Measurements from ENCODE around the gene CMKLR1. TPM values are rescaled to one million over a fixed set of nuclear protein-coding genes. Genes with fewer than 3 reads are reported as not detected.

CMKLR1 gene
- total and polyA plus RNA-seq, 9 donors, result 1.4 to 28.3 (median 3.1) TPM

GRCh38 chr12:108345716-108346633, 6.9 kb upstream of the CMKLR1 start:
- WGBS, 3 donors, result 41 to 58% (median 45%) methylated on average over 8 of the region's 8 CpGs
- H3K27me3 ChIP-seq, result no peaks in the 10 kb centered on the region
- no peak for DNase-seq
- no peak overlapping the region for H3K27ac ChIP-seq
- TF ChIP-seq POLR2A (IDR thresholded peaks at IDR 0.05) (no peak), CTCF (IDR thresholded peaks at IDR 0.05) (no peak), EP300 (IDR thresholded peaks at IDR 0.05) (no peak)
- intact Hi-C loops (cut with DNase I), result no loop called here
- no peaks in the 10 kb centered on the region for H3K9me3 ChIP-seq
- no peaks in the 10 kb centered on the region for H3K4me1 ChIP-seq (ENCODE audit: insufficient read depth)
- H3K36me3 ChIP-seq, result no peaks in the 10 kb centered on the region
- no peak overlapping the region for H3K4me3 ChIP-seq

GRCh38 chr12:108342985-108343384, 3.9 kb upstream of the CMKLR1 start:
- Histone ChIP-seq H3K36me3 (no peaks in the 10 kb centered on the region), H3K27ac (no peak overlapping the region), H3K4me3 (no peak overlapping the region), H3K27me3 (no peaks in the 10 kb centered on the region), H3K4me1 (ENCODE audit: insufficient read depth) (no peaks in the 10 kb centered on the region), H3K9me3 (no peaks in the 10 kb centered on the region)
- TF ChIP-seq CTCF (IDR thresholded peaks at IDR 0.05), result no peak
- TF ChIP-seq EP300 (IDR thresholded peaks at IDR 0.05), result no peak
- TF ChIP-seq POLR2A (IDR thresholded peaks at IDR 0.05), result no peak
- intact Hi-C loops (cut with DNase I), result no loop called here
- DNase-seq, result no peak
- WGBS, 3 donors, result 45 to 53% (median 52%) methylated on average over 5 of the region's 5 CpGs

- no peak overlapping the region for H3K27ac ChIP-seq
- H3K36me3 ChIP-seq, result no peaks in the 10 kb centered on the region
- no peak overlapping the region for H3K4me3 ChIP-seq
- intact Hi-C loops (cut with DNase I), result no loop called here
- no peaks in the 10 kb centered on the region for H3K4me1 ChIP-seq (ENCODE audit: insufficient read depth)
- H3K9me3 ChIP-seq, result no peaks in the 10 kb centered on the region
- no peak for DNase-seq
- no peak for TF ChIP-seq EP300 (IDR thresholded peaks at IDR 0.05)
- TF ChIP-seq CTCF (IDR thresholded peaks at IDR 0.05), result no peak
- TF ChIP-seq POLR2A (IDR thresholded peaks at IDR 0.05), result no peak
- 58 to 75% (median 63%) methylated on average over 8 of the region's 8 CpGs for WGBS, 3 donors
- H3K27me3 ChIP-seq, result no peaks in the 10 kb centered on the region
These were observed 3.0 kb upstream of the CMKLR1 start for GRCh38 chr12:108341854-108342847.

GRCh38 chr12:108341356-108341755, 2.2 kb upstream of the CMKLR1 start:
- no peak overlapping the region for H3K27ac ChIP-seq
- intact Hi-C loops (cut with DNase I), result no loop called here
- no peak overlapping the region for H3K4me3 ChIP-seq
- no peaks in the 10 kb centered on the region for H3K27me3 ChIP-seq
- TF ChIP-seq CTCF (IDR thresholded peaks at IDR 0.05) (no peak), EP300 (IDR thresholded peaks at IDR 0.05) (no peak), POLR2A (IDR thresholded peaks at IDR 0.05) (no peak)
- H3K4me1 ChIP-seq (ENCODE audit: insufficient read depth), result no peaks in the 10 kb centered on the region
- no peak for DNase-seq
- H3K9me3 ChIP-seq, result no peaks in the 10 kb centered on the region
- H3K36me3 ChIP-seq, result no peaks in the 10 kb centered on the region
- 52 to 74% (median 65%) methylated on average over 3 of the region's 3 CpGs for WGBS, 3 donors
